ENCODE results near the gene AFAP1L2. TPM values are rescaled to one million over a fixed set of nuclear protein-coding genes. Genes with fewer than 3 reads are reported as not detected.

Gene AFAP1L2
- total RNA-seq, 5 donors from 2014 or later (not counting 1 experiment from before 2014, with no cell fraction given), result 1.0 to 3.8 (median 2.1) TPM

DNA sequence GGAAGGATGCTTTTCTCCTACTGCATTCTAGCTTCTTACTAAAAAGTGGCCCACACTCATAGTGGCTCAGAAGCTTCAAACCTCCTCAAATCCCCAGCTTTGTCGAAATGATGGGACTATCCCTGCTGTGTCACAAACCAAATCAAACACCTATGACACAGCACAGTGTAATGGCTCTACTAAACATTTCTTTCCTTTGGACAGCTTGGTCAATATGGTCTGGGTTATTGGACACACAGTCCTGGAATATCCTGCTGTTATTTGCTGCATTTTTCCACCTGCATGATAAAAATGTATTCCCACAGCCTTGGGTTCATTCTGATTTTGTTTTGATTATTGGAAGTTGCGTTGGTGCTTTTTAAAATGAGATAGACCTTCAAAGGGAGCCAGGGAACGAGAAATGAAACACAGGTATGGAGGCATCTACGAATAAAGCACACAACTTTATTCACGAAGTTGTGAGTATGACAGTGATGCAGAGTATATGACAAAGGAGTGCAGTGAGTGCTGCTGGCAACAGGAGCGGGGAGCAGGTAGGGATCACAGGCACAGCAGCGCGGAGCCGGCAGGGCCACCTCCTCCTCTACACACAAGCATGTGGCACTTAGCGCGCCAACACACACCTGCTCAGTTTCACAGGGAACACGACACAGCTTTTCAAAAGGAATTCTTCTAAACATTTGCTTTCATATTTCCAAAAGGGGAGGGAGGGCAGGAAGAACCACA, 26.5 kb upstream of the AFAP1L2 start:
- CTCF ChIA-PET, result interaction anchor here (0.6 to 0.9 kb wide), 2 partner anchors 27 to 268 kb away, joined by 3 to 8 read pairs; no protein-coding TSS in a partner anchor
- Mint-ChIP-seq H3K36me3 (peaks cover 50% of the 10 kb centered on the region), H3K27me3 (no peaks in the 10 kb centered on the region), H3K27ac (peak overlapping the region in 1 of 2 donors; percentile 1), H3K4me1 (peaks cover 0 to 8% (median 4%) of the 10 kb centered on the region in 3 donors), H3K4me3 (no peak overlapping the region), H3K9me3 (no peaks in the 10 kb centered on the region)
- POLR2A ChIA-PET, result no interaction called here
- Histone ChIP-seq H3K9me3 (no peaks in the 10 kb centered on the region), H3K4me1 (ENCODE audit: control insufficient read depth in 1 of 2, extremely low read depth in 1 of 2, insufficient read depth in 2 of 2, low read length in 2 of 2) (no peaks in the 10 kb centered on the region), H3K36me3 (ENCODE audit: control insufficient read depth in 2 of 2, extremely low read depth in 1 of 2, insufficient read depth in 1 of 2, low read length in 1 of 2) (peaks cover 6 to 30% of the 10 kb centered on the region in 2 donors), H3K27me3 (replicated peaks in 1 of 2; ENCODE audit: control insufficient read depth in 2 of 2, extremely low read depth in 1 of 2, insufficient read depth in 2 of 2, low read length in 1 of 2) (no peaks in the 10 kb centered on the region), H3K27ac (ENCODE audit: low read length) (no peak overlapping the region), H3K4me3 (ENCODE audit: control insufficient read depth in 1 of 2, extremely low read depth in 1 of 2, low read length in 1 of 2) (no peak overlapping the region)
- 94% methylated on average over 4 of the region's 12 CpGs for WGBS (ENCODE audit: insufficient coverage)
- ATAC-seq (replicated peaks in 1 of 4) (no peak), DNase-seq (no peak)

DNA sequence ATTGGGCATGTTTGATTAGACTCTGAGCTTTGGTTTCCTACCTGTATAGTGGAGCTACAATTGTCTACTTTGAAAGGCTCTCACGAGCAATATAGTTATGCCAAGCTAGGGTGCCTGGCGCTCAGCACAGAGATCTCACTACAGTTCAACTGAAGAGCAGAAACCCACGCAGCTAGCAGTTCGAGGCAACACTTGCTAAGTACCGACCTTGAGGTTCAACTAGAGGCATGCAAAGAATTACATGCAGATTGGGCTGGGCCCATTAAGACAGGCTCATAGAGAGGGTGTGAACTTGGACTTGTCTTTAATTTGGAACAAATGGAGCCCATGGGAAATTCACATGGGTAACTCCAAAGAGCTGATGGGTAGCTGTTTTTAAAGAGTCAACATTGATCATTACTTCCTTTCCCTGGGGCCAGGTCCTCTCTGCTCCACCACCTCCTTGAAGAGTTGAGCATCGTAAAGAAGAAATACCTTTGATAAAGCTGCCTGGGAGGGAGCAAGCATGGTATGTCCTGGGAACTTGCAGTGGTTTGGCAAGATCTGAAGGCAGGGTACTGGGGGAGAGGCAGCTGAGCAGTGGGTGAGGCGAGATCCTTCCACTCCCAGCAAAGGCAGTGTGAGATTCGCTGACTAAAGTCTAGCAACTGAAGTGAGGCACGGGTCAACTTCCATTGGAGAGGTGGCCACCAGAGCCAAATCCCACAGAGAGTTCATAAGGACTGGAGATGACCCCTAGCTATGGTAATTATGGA, 25.5 kb upstream of the AFAP1L2 start:
- Histone ChIP-seq H3K4me3 (ENCODE audit: control insufficient read depth in 1 of 2, extremely low read depth in 1 of 2, low read length in 1 of 2) (no peak overlapping the region), H3K27me3 (replicated peaks in 1 of 2; ENCODE audit: control insufficient read depth in 2 of 2, extremely low read depth in 1 of 2, insufficient read depth in 2 of 2, low read length in 1 of 2) (no peaks in the 10 kb centered on the region), H3K4me1 (ENCODE audit: control insufficient read depth in 1 of 2, extremely low read depth in 1 of 2, insufficient read depth in 2 of 2, low read length in 2 of 2) (no peaks in the 10 kb centered on the region), H3K36me3 (ENCODE audit: control insufficient read depth in 2 of 2, extremely low read depth in 1 of 2, insufficient read depth in 1 of 2, low read length in 1 of 2) (peaks cover 3 to 19% of the 10 kb centered on the region in 2 donors), H3K9me3 (no peaks in the 10 kb centered on the region), H3K27ac (ENCODE audit: low read length) (no peak overlapping the region)
- ChIA-PET POLR2A (no interaction called here), CTCF (no interaction called here)
- Mint-ChIP-seq H3K27me3 (no peaks in the 10 kb centered on the region), H3K36me3 (peaks cover 40% of the 10 kb centered on the region), H3K27ac (no peak overlapping the region), H3K4me3 (no peak overlapping the region), H3K4me1 (peaks cover 0 to 8% (median under 1%) of the 10 kb centered on the region in 3 donors), H3K9me3 (no peaks in the 10 kb centered on the region)
- no peak for ATAC-seq (replicated peaks in 1 of 4)
- WGBS (ENCODE audit: insufficient coverage), result 92% methylated on average over 8 of the region's 9 CpGs
- no peak for DNase-seq

DNA sequence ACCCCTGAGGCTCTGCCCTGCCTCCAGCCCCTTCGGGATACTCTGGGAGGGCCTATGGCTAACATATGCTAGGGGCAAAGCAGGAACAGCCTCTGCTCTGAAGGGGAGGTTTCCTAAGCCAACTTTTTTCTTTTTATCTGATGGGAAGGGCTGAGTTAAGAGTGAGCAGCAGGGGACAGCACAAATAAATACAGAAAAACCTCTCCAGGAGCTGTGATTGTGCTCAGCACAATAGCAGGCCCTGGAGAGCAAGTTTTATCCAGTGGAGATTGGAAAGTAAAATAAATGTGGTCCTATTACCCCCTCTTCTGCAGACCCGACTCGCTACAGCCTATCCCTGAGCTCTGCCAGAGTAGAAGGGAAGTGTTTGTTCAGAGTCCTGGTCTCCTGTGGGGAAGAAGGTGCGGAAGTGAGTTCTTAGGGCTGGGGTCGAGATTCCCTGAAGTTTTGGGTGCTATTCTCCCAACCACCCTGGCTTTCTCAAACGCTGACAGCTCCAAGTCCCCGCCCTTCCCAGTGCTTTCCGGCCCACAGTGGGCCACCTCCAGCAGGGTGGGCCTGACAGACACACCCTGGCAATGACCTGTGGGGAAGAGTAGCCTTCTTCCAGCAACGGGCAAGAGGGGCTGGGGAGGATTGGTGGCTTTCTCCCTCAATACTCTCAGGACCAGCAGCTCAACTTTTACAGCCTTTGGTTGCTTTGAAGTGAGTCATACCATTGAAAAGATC, 23.0 kb upstream of the AFAP1L2 start:
- H3K27ac Mint-ChIP-seq, result no peak overlapping the region
- no peaks in the 10 kb centered on the region for H3K4me1 ChIP-seq (ENCODE audit: control insufficient read depth in 1 of 2, extremely low read depth in 1 of 2, insufficient read depth in 2 of 2, low read length in 2 of 2)
- H3K4me3 ChIP-seq (ENCODE audit: control insufficient read depth in 1 of 2, extremely low read depth in 1 of 2, low read length in 1 of 2), result no peak overlapping the region
- peaks cover 28% of the 10 kb centered on the region for H3K36me3 Mint-ChIP-seq
- no peaks in the 10 kb centered on the region for H3K27me3 ChIP-seq (replicated peaks in 1 of 2; ENCODE audit: control insufficient read depth in 2 of 2, extremely low read depth in 1 of 2, insufficient read depth in 2 of 2, low read length in 1 of 2)
- CTCF ChIA-PET, result interaction anchor here in 1 of 2 donors (0.6 kb wide), 1 partner anchor 338 kb away, joined by 3 read pairs; no protein-coding TSS in a partner anchor
- no peaks in the 10 kb centered on the region for H3K9me3 Mint-ChIP-seq
- no peaks in the 10 kb centered on the region for H3K9me3 ChIP-seq
- POLR2A ChIA-PET, result no interaction called here
- no peaks in the 10 kb centered on the region for H3K36me3 ChIP-seq (ENCODE audit: control insufficient read depth in 2 of 2, extremely low read depth in 1 of 2, insufficient read depth in 1 of 2, low read length in 1 of 2)
- H3K27ac ChIP-seq (ENCODE audit: low read length), result no peak overlapping the region
- no peak for DNase-seq
- no peak overlapping the region for H3K4me3 Mint-ChIP-seq
- no peaks in the 10 kb centered on the region for H3K4me1 Mint-ChIP-seq
- no peaks in the 10 kb centered on the region for H3K27me3 Mint-ChIP-seq
- no peak for ATAC-seq (replicated peaks in 1 of 4)
- 100% methylated on average over 1 of the region's 9 CpGs for WGBS (ENCODE audit: insufficient coverage)

- Histone ChIP-seq H3K9me3 (no peaks in the 10 kb centered on the region), H3K27me3 (replicated peaks in 1 of 2; ENCODE audit: control insufficient read depth in 2 of 2, extremely low read depth in 1 of 2, insufficient read depth in 2 of 2, low read length in 1 of 2) (no peaks in the 10 kb centered on the region), H3K4me3 (ENCODE audit: control insufficient read depth in 1 of 2, extremely low read depth in 1 of 2, low read length in 1 of 2) (no peak overlapping the region), H3K27ac (ENCODE audit: low read length) (no peak overlapping the region), H3K4me1 (ENCODE audit: control insufficient read depth in 1 of 2, extremely low read depth in 1 of 2, insufficient read depth in 2 of 2, low read length in 2 of 2) (no peaks in the 10 kb centered on the region), H3K36me3 (ENCODE audit: control insufficient read depth in 2 of 2, extremely low read depth in 1 of 2, insufficient read depth in 1 of 2, low read length in 1 of 2) (no peaks in the 10 kb centered on the region)
- H3K36me3 Mint-ChIP-seq, result peaks cover 20% of the 10 kb centered on the region
- POLR2A ChIA-PET, result no interaction called here
- H3K4me3 Mint-ChIP-seq, result no peak overlapping the region
- CTCF ChIA-PET, result no interaction called here
- H3K9me3 Mint-ChIP-seq, result no peaks in the 10 kb centered on the region
- no peaks in the 10 kb centered on the region for H3K4me1 Mint-ChIP-seq
- H3K27ac Mint-ChIP-seq, result no peak overlapping the region
- 86% methylated on average over 2 of the region's 5 CpGs for whole genome bisulfite sequencing (ENCODE audit: insufficient coverage)
- no peak for DNase-seq
- ATAC-seq (replicated peaks in 1 of 4), result no peak
- no peaks in the 10 kb centered on the region for H3K27me3 Mint-ChIP-seq
Observed at GRCh38 chr10:114426476-114426875, 22.2 kb upstream of the AFAP1L2 start.

GRCh38 chr10:114420811-114421485, 16.6 kb upstream of the AFAP1L2 start:
- ATAC-seq (replicated peaks in 1 of 4), result no peak
- Histone ChIP-seq H3K4me3 (ENCODE audit: control insufficient read depth in 1 of 2, extremely low read depth in 1 of 2, low read length in 1 of 2) (no peak overlapping the region), H3K27me3 (replicated peaks in 1 of 2; ENCODE audit: control insufficient read depth in 2 of 2, extremely low read depth in 1 of 2, insufficient read depth in 2 of 2, low read length in 1 of 2) (peaks cover 0 to 1% of the 10 kb centered on the region in 2 experiments), H3K9me3 (no peaks in the 10 kb centered on the region), H3K36me3 (ENCODE audit: control insufficient read depth in 2 of 2, extremely low read depth in 1 of 2, insufficient read depth in 1 of 2, low read length in 1 of 2) (no peaks in the 10 kb centered on the region), H3K27ac (ENCODE audit: low read length) (no peak overlapping the region), H3K4me1 (ENCODE audit: control insufficient read depth in 1 of 2, extremely low read depth in 1 of 2, insufficient read depth in 2 of 2, low read length in 2 of 2) (no peaks in the 10 kb centered on the region)
- POLR2A ChIA-PET, result no interaction called here
- Mint-ChIP-seq H3K27ac (no peak overlapping the region), H3K4me1 (no peaks in the 10 kb centered on the region), H3K4me3 (no peak overlapping the region), H3K27me3 (peaks cover 17 to 20% of the 10 kb centered on the region in 2 donors), H3K36me3 (no peaks in the 10 kb centered on the region), H3K9me3 (peaks cover 0 to 6% (median 0%) of the 10 kb centered on the region in 3 donors)
- 82% methylated on average over 3 of the region's 4 CpGs for WGBS (ENCODE audit: insufficient coverage)
- CTCF ChIA-PET, result no interaction called here
- DNase-seq, result no peak

DNA sequence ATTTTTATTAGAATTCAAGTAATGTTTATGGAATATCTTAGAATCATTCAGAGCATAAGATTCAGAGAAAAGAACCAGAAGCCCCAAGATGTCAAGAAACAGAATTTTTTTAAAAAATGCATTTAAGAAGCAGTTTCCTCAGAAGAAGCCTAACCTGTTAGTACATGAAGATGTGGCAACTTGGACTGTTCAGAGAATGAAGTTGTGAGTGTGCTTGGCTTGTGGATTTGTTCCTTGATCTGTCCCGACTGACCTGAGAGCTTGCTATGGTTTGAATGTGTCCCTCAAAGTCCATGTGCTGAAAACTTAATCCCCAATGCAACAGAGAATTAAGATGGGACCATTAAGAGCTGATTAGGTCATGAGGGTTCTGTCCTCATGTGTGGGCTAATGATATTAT, 13.8 kb upstream of the AFAP1L2 start:
- ChIA-PET CTCF (no interaction called here), POLR2A (no interaction called here)
- Mint-ChIP-seq H3K27me3 (peaks cover 24 to 25% of the 10 kb centered on the region in 2 donors), H3K4me1 (no peaks in the 10 kb centered on the region), H3K36me3 (no peaks in the 10 kb centered on the region), H3K9me3 (peaks cover 0 to 6% (median 0%) of the 10 kb centered on the region in 3 donors), H3K27ac (no peak overlapping the region), H3K4me3 (no peak overlapping the region)
- Histone ChIP-seq H3K27me3 (replicated peaks in 1 of 2; ENCODE audit: control insufficient read depth in 2 of 2, extremely low read depth in 1 of 2, insufficient read depth in 2 of 2, low read length in 1 of 2) (peaks cover 0 to 9% of the 10 kb centered on the region in 2 experiments), H3K9me3 (no peaks in the 10 kb centered on the region), H3K36me3 (ENCODE audit: control insufficient read depth in 2 of 2, extremely low read depth in 1 of 2, insufficient read depth in 1 of 2, low read length in 1 of 2) (no peaks in the 10 kb centered on the region), H3K4me1 (ENCODE audit: control insufficient read depth in 1 of 2, extremely low read depth in 1 of 2, insufficient read depth in 2 of 2, low read length in 2 of 2) (no peaks in the 10 kb centered on the region), H3K27ac (ENCODE audit: low read length) (no peak overlapping the region), H3K4me3 (ENCODE audit: control insufficient read depth in 1 of 2, extremely low read depth in 1 of 2, low read length in 1 of 2) (no peak overlapping the region)
- 100% methylated on average over 1 of the region's 1 CpG for WGBS (ENCODE audit: insufficient coverage)
- no peak for ATAC-seq (replicated peaks in 1 of 4)
- no peak for DNase-seq

Data from T-cell (primary cell).